ENCODE results near the gene OR52W1.

Gene OR52W1, protein sequence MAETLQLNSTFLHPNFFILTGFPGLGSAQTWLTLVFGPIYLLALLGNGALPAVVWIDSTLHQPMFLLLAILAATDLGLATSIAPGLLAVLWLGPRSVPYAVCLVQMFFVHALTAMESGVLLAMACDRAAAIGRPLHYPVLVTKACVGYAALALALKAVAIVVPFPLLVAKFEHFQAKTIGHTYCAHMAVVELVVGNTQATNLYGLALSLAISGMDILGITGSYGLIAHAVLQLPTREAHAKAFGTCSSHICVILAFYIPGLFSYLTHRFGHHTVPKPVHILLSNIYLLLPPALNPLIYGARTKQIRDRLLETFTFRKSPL

DNA sequence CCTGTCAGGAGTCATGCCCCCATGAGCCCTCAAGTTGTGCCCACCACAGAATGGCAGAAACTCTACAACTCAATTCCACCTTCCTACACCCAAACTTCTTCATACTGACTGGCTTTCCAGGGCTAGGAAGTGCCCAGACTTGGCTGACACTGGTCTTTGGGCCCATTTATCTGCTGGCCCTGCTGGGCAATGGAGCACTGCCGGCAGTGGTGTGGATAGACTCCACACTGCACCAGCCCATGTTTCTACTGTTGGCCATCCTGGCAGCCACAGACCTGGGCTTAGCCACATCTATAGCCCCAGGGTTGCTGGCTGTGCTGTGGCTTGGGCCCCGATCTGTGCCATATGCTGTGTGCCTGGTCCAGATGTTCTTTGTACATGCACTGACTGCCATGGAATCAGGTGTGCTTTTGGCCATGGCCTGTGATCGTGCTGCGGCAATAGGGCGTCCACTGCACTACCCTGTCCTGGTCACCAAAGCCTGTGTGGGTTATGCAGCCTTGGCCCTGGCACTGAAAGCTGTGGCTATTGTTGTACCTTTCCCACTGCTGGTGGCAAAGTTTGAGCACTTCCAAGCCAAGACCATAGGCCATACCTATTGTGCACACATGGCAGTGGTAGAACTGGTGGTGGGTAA is at the start of gene OR52W1:
Gene OR52W1 (plus strand): TSS at position 51 of the 637 bp plus-strand sequence. CDS start 0 bp downstream, at position 51.
- no peak within 1 kb of the TSS for H2AFZ ChIP-seq (ENCODE audit: low read depth, low read length)
- no peak within 1 kb of the TSS for H3K27ac ChIP-seq (ENCODE audit: low read length)
- H3K4me1 ChIP-seq (ENCODE audit: low read length), result peaks cover 6% of the 10 kb centered on the region
- no peaks in the 10 kb centered on the region for H3K79me2 ChIP-seq (ENCODE audit: low read length)
- no peaks in the 10 kb centered on the region for H3K36me3 ChIP-seq (replicated peaks; ENCODE audit: low read depth, low read length)
- no peaks in the 10 kb centered on the region for H3K27me3 ChIP-seq (ENCODE audit: low read depth, low read length)
- no peaks in the 10 kb centered on the region for H3K9me3 ChIP-seq (ENCODE audit: insufficient read depth, low read length)
- no peak within 1 kb of the TSS for H3K4me2 ChIP-seq (ENCODE audit: low read length)
- no peak within 1 kb of the TSS for H3K9ac ChIP-seq (ENCODE audit: low read length)
- H4K20me1 ChIP-seq (ENCODE audit: insufficient read depth, low read length), result no peaks in the 10 kb centered on the region
- TF ChIP-seq, protein P1, sequence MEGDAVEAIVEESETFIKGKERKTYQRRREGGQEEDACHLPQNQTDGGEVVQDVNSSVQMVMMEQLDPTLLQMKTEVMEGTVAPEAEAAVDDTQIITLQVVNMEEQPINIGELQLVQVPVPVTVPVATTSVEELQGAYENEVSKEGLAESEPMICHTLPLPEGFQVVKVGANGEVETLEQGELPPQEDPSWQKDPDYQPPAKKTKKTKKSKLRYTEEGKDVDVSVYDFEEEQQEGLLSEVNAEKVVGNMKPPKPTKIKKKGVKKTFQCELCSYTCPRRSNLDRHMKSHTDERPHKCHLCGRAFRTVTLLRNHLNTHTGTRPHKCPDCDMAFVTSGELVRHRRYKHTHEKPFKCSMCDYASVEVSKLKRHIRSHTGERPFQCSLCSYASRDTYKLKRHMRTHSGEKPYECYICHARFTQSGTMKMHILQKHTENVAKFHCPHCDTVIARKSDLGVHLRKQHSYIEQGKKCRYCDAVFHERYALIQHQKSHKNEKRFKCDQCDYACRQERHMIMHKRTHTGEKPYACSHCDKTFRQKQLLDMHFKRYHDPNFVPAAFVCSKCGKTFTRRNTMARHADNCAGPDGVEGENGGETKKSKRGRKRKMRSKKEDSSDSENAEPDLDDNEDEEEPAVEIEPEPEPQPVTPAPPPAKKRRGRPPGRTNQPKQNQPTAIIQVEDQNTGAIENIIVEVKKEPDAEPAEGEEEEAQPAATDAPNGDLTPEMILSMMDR (IDR thresholded peaks at IDR 0.05; ENCODE audit: low read depth, low read length), result no peak
- no peak for TF ChIP-seq EZH2phosphoT487 (IDR thresholded peaks at IDR 0.05; ENCODE audit: low read depth)
- H3K4me3 ChIP-seq (ENCODE audit: low read length), result no peak within 1 kb of the TSS

DNA sequence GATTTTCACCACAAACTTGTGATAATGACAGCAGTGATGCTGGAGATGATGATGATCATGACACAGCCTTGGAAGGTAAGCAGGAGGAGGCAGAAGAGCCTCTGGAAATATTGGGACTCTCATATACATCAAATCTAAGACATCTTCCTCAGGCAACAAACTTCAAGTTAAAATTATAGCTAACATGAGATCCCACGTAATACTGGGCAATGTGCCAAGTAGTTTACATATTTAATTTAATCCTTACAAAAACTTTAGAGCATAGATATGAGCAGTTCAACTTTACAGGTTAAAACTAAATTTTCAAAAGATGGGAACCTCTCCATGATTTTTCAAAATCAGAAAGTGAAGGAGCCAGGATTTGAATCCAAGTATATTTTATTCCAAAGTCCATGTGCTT is 47.9 kb upstream of the OR52W1 start:
- H4K20me1 ChIP-seq (ENCODE audit: insufficient read depth, low read length), result no peaks in the 10 kb centered on the region

DNA sequence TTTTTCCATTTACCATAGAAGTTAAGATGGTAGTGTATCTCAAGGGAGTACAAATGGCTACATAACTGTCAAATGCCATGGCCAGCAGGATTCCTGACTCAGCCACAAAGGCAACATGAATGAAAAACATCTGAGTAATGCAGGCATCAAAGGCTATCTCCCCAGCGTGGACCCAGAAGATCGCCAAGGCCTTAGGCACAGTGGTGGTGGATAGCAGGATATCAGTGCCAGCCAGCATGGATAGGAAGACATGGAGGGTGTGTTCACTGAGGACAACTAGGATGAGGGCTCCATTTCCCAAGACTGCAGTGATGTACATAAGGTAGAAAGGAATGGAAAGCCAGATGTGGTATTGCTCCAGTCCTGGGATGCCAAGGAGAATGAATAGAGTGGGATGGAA is 46.9 kb upstream of the OR52W1 start:
- Histone ChIP-seq H4K20me1 (ENCODE audit: insufficient read depth, low read length) (no peaks in the 10 kb centered on the region), H3K79me2 (ENCODE audit: low read length) (no peaks in the 10 kb centered on the region), H3K4me1 (ENCODE audit: low read length) (no peaks in the 10 kb centered on the region), H3K27me3 (ENCODE audit: low read depth, low read length) (no peaks in the 10 kb centered on the region; the same call in 1 of the 2 replicates), H3K4me3 (ENCODE audit: low read length) (no peak overlapping the region), H3K27ac (ENCODE audit: low read length) (no peak overlapping the region), H3K36me3 (replicated peaks; ENCODE audit: low read depth, low read length) (no peaks in the 10 kb centered on the region), H3K9ac (ENCODE audit: low read length) (no peak overlapping the region), H3K9me3 (ENCODE audit: insufficient read depth, low read length) (no peaks in the 10 kb centered on the region), H3K4me2 (ENCODE audit: low read length) (no peak overlapping the region), H2AFZ (ENCODE audit: low read depth, low read length) (no peak overlapping the region)
- TF ChIP-seq, protein P1 (IDR thresholded peaks at IDR 0.05; ENCODE audit: low read depth, low read length), result no peak
- no peak for TF ChIP-seq EZH2phosphoT487 (IDR thresholded peaks at IDR 0.05; ENCODE audit: low read depth)

More for the DNA sequence above, 47.9 kb upstream of the OR52W1 start:
- Histone ChIP-seq H3K36me3 (replicated peaks; ENCODE audit: low read depth, low read length) (no peaks in the 10 kb centered on the region), H3K27ac (ENCODE audit: low read length) (no peak overlapping the region), H3K4me1 (ENCODE audit: low read length) (no peaks in the 10 kb centered on the region), H3K9me3 (ENCODE audit: insufficient read depth, low read length) (no peaks in the 10 kb centered on the region), H3K79me2 (ENCODE audit: low read length) (no peaks in the 10 kb centered on the region), H3K9ac (ENCODE audit: low read length) (no peak overlapping the region), H3K4me3 (ENCODE audit: low read length) (no peak overlapping the region), H3K27me3 (ENCODE audit: low read depth, low read length) (no peaks in the 10 kb centered on the region; the same call in 1 of the 2 replicates), H2AFZ (ENCODE audit: low read depth, low read length) (no peak overlapping the region), H3K4me2 (ENCODE audit: low read length) (no peak overlapping the region)
- TF ChIP-seq, protein P1 (IDR thresholded peaks at IDR 0.05; ENCODE audit: low read depth, low read length), result no peak
- no peak for TF ChIP-seq EZH2phosphoT487 (IDR thresholded peaks at IDR 0.05; ENCODE audit: low read depth)

DNA sequence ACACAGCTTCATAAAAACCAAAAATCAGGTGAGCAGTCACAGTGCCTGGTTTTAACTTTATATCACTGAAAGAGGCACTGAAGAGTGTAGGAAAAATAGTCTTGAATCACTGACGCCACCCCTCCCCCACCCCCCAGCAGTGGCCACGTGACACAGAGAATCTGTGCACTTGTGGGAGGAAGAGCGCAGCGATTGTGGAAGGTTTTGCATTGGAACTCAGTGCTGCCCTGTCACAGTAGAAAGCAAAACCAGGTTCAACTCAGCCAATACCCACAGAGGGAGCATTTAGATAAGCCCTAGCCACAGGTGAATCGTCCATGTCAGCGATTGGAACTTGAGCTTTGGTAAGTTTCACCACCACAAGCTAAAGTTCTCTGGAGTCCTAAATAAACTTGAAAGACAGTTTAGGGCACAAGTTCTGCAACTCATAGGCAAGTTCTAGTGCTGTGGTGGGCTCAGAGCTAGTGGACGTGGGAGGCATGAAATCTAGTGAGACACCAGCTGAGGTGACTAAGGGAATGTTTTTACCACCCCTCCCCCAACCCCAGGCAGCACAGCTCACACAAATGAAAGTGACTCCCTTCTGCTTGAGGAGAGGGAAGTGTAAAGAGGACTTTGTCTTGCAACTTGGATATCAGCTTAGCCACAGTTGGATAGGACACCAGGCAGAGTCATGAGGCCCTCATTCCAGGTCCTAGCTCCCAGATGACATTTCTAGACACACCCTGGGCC is 42.2 kb upstream of the OR52W1 start:
- Histone ChIP-seq H3K4me3 (ENCODE audit: low read length) (no peak overlapping the region), H2AFZ (ENCODE audit: low read depth, low read length) (no peak overlapping the region), H3K36me3 (replicated peaks; ENCODE audit: low read depth, low read length) (no peaks in the 10 kb centered on the region), H3K4me2 (ENCODE audit: low read length) (no peak overlapping the region), H3K9ac (ENCODE audit: low read length) (no peak overlapping the region), H4K20me1 (ENCODE audit: insufficient read depth, low read length) (no peaks in the 10 kb centered on the region), H3K27ac (ENCODE audit: low read length) (no peak overlapping the region), H3K9me3 (ENCODE audit: insufficient read depth, low read length) (no peaks in the 10 kb centered on the region), H3K79me2 (ENCODE audit: low read length) (no peaks in the 10 kb centered on the region), H3K27me3 (ENCODE audit: low read depth, low read length) (no peaks in the 10 kb centered on the region; the same call in 1 of the 2 replicates), H3K4me1 (ENCODE audit: low read length) (no peaks in the 10 kb centered on the region)
- TF ChIP-seq, protein P1 (IDR thresholded peaks at IDR 0.05; ENCODE audit: low read depth, low read length), result no peak
- TF ChIP-seq EZH2phosphoT487 (IDR thresholded peaks at IDR 0.05; ENCODE audit: low read depth), result no peak

Measured in OCI-LY3 (cell line).